ENCODE measurements around the gene DLGAP1. TPM values are rescaled to one million over a fixed set of nuclear protein-coding genes. Genes with fewer than 3 reads are reported as not detected.

The DLGAP1 gene
- total RNA-seq, 1 experiment from 2014 or later: 23.2 TPM

- H2BK20ac ChIP-seq (ENCODE audit: low read depth, low read length, poor library complexity, severe bottlenecking): no peak overlapping the region
- no peak overlapping the region; a peak in 1 of 5 replicates for H3K4me3 Mint-ChIP-seq
- no peak overlapping the region for H4K5ac ChIP-seq (ENCODE audit: insufficient read length, low read depth, low read length)
- H3K23me2 ChIP-seq (ENCODE audit: insufficient read length, low read depth, low read length, poor library complexity, severe bottlenecking): no peaks in the 10 kb centered on the region
- WGBS (ENCODE audit: extremely low coverage, insufficient read length, low lambda C conversion rate): no CpG with 5 or more reads among the region's 5 CpGs
- H4K91ac ChIP-seq (ENCODE audit: insufficient read length, low read depth, low read length): no peak overlapping the region
- peaks cover 6 to 23% (median 15%) of the 10 kb centered on the region in 3 experiments; a peak in 5 of 7 replicates for H3K36me3 Mint-ChIP-seq (ENCODE audit: insufficient read depth in 1 of 3, low read depth in 3 of 3)
- DNase-seq: no peak
- H3K4me1 ChIP-seq (ENCODE audit: insufficient read depth, low read length): peaks cover 4% of the 10 kb centered on the region; the same call in 1 of the 2 replicates
- no peak overlapping the region for H2BK12ac ChIP-seq (ENCODE audit: insufficient read length, low read depth, low read length)
- H3K9me3 ChIP-seq (ENCODE audit: control insufficient read depth, low read depth, low read length): no peaks in the 10 kb centered on the region
- H3K4ac ChIP-seq (ENCODE audit: low read depth, low read length): no peak overlapping the region
- no peak overlapping the region for H3K4me2 ChIP-seq (ENCODE audit: insufficient read depth, insufficient read length, low read length)
- no peak overlapping the region for H2BK5ac ChIP-seq (ENCODE audit: insufficient read length, low read length)
- H4K20me1 ChIP-seq (ENCODE audit: control insufficient read depth, insufficient read depth, insufficient read length): no peaks in the 10 kb centered on the region
- H3K9ac ChIP-seq (ENCODE audit: extremely low read depth, insufficient read length, low read length): no peak overlapping the region
- no peak overlapping the region for H3K27ac Mint-ChIP-seq
- peaks cover 23 to 42% of the 10 kb centered on the region in 2 experiments for H3K4me1 Mint-ChIP-seq
- no peaks in the 10 kb centered on the region for H3K79me1 ChIP-seq (ENCODE audit: insufficient read depth, low read depth, low read length, poor library complexity, severe bottlenecking)
- no peak overlapping the region for H3K56ac ChIP-seq (ENCODE audit: insufficient read length, low read depth, low read length)
- no peaks in the 10 kb centered on the region for H3K79me2 ChIP-seq (ENCODE audit: insufficient read depth, low read length)
- peaks cover 7 to 8% of the 10 kb centered on the region in 2 experiments for H3K9me3 Mint-ChIP-seq
- no peak overlapping the region for H4K8ac ChIP-seq (replicated peaks; ENCODE audit: insufficient read length, low read depth, low read length)
- H2BK120ac ChIP-seq (ENCODE audit: low read depth, low read length, poor library complexity, severe bottlenecking): no peak overlapping the region
- no peak overlapping the region for H2BK15ac ChIP-seq (ENCODE audit: low read depth, low read length)
- no peaks in the 10 kb centered on the region for H3K27me3 Mint-ChIP-seq (ENCODE audit: low read depth)
- no peak overlapping the region for H2AK5ac ChIP-seq (ENCODE audit: insufficient read length, low read length)
- no peak overlapping the region for H3K14ac ChIP-seq (ENCODE audit: insufficient read depth, low read length)
- H3K23ac ChIP-seq (ENCODE audit: insufficient read length, low read depth, low read length): no peak overlapping the region
- H3K27ac ChIP-seq (ENCODE audit: insufficient read length, low read depth, low read length): no peak overlapping the region
- no peak for TF ChIP-seq CTCF (conservative IDR thresholded peaks at IDR 0.05)
- H3T11ph ChIP-seq (ENCODE audit: low read length): no peak overlapping the region
- no peaks in the 10 kb centered on the region for H3K27me3 ChIP-seq (ENCODE audit: insufficient read depth, low read length)
- no peak overlapping the region for H2AFZ ChIP-seq (ENCODE audit: low read length)
- H3K18ac ChIP-seq (ENCODE audit: insufficient read length, low read depth, low read length): no peak overlapping the region
Measured at GRCh38 chr18:3666526-3667254, 788.4 kb downstream of the DLGAP1 start.
